Ovary (tissue), 3 donors: ENCODE results near the gene TBATA.

Experiments
- POLR2A ChIP-seq: fragments of 450-650 bp; IDR thresholded peaks from one replicate; pipeline ENCODE4 v1.6.1; 2017; ENCODE audit warnings: antibody characterized with exemption, mild to moderate bottlenecking, moderate library complexity
- TF ChIP-seq, protein P1 (sequence below), 3 donors: fragments of 450-650 bp in 2 of 3; fragments of 200-600 bp in 1 of 3; IDR thresholded peaks; one replicate each; pipeline versions ENCODE4 v1.5.1 to v1.8.0; 2016 to 2022; ENCODE audit warnings: antibody characterized with exemption in 3 of 3, mild to moderate bottlenecking in 1 of 3
- donor health status: DM: no; HTN: no; CAD: no.

DNA sequence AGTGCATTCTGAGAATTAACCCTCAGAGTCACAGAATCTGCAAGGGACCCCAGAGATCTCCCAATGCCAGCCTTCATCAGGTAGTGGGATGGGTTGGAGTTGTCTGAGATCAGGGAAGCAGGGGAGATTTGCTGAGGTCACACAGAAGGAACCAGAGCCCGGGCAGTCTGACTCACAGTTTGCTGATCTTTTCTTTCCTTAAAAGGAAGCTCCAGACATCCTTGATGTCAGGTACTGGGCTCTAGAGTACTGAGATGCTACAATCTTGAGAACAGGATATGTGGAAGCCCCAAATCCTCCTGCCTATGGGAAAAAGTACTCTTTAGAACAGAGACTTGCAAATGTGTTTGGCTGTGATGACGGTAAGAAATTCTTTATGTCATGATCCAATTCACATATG lies 706 bp downstream of the TBATA start:
- TF ChIP-seq, protein P1, sequence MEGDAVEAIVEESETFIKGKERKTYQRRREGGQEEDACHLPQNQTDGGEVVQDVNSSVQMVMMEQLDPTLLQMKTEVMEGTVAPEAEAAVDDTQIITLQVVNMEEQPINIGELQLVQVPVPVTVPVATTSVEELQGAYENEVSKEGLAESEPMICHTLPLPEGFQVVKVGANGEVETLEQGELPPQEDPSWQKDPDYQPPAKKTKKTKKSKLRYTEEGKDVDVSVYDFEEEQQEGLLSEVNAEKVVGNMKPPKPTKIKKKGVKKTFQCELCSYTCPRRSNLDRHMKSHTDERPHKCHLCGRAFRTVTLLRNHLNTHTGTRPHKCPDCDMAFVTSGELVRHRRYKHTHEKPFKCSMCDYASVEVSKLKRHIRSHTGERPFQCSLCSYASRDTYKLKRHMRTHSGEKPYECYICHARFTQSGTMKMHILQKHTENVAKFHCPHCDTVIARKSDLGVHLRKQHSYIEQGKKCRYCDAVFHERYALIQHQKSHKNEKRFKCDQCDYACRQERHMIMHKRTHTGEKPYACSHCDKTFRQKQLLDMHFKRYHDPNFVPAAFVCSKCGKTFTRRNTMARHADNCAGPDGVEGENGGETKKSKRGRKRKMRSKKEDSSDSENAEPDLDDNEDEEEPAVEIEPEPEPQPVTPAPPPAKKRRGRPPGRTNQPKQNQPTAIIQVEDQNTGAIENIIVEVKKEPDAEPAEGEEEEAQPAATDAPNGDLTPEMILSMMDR (IDR thresholded peaks at IDR 0.05), result no peak
- no peak for TF ChIP-seq POLR2A
